ENCODE data around the gene KRTAP5-5. TPM values are rescaled to one million over a fixed set of nuclear protein-coding genes. Genes with fewer than 3 reads are reported as not detected.

KRTAP5-5 gene
- total and polyA plus RNA-seq, 2 experiments from 2014 or later = not detected

DNA sequence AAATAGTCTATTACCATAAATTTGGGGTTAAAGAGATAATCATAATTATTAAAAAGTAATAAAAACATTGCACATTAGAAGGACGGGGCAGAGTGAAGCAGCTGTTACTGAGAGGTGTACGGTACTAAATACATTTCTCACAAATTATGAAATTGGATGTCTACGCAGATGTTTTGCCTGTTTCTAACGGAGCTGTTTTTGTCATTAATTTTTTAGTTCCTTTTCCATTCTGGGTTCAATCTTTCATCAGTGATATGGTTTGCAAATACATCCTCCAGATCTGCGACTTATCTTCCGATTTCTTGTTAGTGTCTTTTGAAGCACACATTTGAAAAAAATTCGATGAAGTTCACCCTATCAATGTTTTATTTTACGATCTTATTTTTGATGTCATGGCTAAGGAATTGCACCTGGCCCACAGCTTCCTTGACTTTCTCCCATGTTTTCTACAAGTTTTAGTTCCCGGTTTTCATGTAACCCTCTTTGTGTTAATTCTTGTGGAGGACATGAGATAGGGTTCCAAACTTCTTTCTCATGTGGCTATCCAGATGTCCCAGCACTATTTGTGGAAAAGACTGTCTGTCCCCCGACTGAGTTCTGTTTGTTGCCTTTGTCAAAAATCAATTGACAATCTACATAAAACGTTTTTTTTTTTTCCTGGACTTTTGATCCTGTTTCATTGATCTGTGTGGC is 46.1 kb downstream of the KRTAP5-5 start:
- Mint-ChIP-seq H3K27ac (no peak overlapping the region), H3K27me3 (ENCODE audit: insufficient read depth, low read depth, poor library complexity) (peaks cover 4% of the 10 kb centered on the region), H3K36me3 (ENCODE audit: low read depth) (no peaks in the 10 kb centered on the region), H3K4me3 (no peak overlapping the region), H3K9me3 (no peaks in the 10 kb centered on the region), H3K4me1 (no peaks in the 10 kb centered on the region)
- TF ChIP-seq, protein P1, sequence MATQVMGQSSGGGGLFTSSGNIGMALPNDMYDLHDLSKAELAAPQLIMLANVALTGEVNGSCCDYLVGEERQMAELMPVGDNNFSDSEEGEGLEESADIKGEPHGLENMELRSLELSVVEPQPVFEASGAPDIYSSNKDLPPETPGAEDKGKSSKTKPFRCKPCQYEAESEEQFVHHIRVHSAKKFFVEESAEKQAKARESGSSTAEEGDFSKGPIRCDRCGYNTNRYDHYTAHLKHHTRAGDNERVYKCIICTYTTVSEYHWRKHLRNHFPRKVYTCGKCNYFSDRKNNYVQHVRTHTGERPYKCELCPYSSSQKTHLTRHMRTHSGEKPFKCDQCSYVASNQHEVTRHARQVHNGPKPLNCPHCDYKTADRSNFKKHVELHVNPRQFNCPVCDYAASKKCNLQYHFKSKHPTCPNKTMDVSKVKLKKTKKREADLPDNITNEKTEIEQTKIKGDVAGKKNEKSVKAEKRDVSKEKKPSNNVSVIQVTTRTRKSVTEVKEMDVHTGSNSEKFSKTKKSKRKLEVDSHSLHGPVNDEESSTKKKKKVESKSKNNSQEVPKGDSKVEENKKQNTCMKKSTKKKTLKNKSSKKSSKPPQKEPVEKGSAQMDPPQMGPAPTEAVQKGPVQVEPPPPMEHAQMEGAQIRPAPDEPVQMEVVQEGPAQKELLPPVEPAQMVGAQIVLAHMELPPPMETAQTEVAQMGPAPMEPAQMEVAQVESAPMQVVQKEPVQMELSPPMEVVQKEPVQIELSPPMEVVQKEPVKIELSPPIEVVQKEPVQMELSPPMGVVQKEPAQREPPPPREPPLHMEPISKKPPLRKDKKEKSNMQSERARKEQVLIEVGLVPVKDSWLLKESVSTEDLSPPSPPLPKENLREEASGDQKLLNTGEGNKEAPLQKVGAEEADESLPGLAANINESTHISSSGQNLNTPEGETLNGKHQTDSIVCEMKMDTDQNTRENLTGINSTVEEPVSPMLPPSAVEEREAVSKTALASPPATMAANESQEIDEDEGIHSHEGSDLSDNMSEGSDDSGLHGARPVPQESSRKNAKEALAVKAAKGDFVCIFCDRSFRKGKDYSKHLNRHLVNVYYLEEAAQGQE (IDR thresholded peaks at IDR 0.05; ENCODE audit: unreplicated experiment) = no peak
- no peak for TF ChIP-seq EZH2phosphoT487 (IDR thresholded peaks at IDR 0.05; ENCODE audit: unreplicated experiment)
- TF ChIP-seq, protein P2, sequence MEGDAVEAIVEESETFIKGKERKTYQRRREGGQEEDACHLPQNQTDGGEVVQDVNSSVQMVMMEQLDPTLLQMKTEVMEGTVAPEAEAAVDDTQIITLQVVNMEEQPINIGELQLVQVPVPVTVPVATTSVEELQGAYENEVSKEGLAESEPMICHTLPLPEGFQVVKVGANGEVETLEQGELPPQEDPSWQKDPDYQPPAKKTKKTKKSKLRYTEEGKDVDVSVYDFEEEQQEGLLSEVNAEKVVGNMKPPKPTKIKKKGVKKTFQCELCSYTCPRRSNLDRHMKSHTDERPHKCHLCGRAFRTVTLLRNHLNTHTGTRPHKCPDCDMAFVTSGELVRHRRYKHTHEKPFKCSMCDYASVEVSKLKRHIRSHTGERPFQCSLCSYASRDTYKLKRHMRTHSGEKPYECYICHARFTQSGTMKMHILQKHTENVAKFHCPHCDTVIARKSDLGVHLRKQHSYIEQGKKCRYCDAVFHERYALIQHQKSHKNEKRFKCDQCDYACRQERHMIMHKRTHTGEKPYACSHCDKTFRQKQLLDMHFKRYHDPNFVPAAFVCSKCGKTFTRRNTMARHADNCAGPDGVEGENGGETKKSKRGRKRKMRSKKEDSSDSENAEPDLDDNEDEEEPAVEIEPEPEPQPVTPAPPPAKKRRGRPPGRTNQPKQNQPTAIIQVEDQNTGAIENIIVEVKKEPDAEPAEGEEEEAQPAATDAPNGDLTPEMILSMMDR (conservative IDR thresholded peaks at IDR 0.05; ENCODE audit: low read depth in 2 of 2) = no peak
- TF ChIP-seq, protein P3, sequence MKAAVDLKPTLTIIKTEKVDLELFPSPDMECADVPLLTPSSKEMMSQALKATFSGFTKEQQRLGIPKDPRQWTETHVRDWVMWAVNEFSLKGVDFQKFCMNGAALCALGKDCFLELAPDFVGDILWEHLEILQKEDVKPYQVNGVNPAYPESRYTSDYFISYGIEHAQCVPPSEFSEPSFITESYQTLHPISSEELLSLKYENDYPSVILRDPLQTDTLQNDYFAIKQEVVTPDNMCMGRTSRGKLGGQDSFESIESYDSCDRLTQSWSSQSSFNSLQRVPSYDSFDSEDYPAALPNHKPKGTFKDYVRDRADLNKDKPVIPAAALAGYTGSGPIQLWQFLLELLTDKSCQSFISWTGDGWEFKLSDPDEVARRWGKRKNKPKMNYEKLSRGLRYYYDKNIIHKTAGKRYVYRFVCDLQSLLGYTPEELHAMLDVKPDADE (IDR thresholded peaks at IDR 0.05) = no peak
- no peak for TF ChIP-seq POLR2AphosphoS5 (IDR thresholded peaks at IDR 0.05; ENCODE audit: low read depth)
- no peak for TF ChIP-seq JUNB (IDR thresholded peaks at IDR 0.05; ENCODE audit: unreplicated experiment)
- no peaks in the 10 kb centered on the region for H3K79me2 ChIP-seq (replicated peaks; ENCODE audit: insufficient read depth)
- no peak overlapping the region for H3K27ac ChIP-seq (ENCODE audit: low read depth)
- no peak overlapping the region for H3K4me3 ChIP-seq
- no peak for ATAC-seq
- no peak overlapping the region for H3K4me2 ChIP-seq
- H3K4me1 ChIP-seq (ENCODE audit: insufficient read depth) = no peaks in the 10 kb centered on the region
- no peak overlapping the region for H2AFZ ChIP-seq
- no peaks in the 10 kb centered on the region for H3K9me2 ChIP-seq (ENCODE audit: insufficient read depth)
- no peaks in the 10 kb centered on the region for H3K36me3 ChIP-seq (ENCODE audit: insufficient read depth)
- H3F3A ChIP-seq (replicated peaks; ENCODE audit: low read depth) = no peaks in the 10 kb centered on the region
- no peaks in the 10 kb centered on the region for H4K20me1 ChIP-seq (replicated peaks; ENCODE audit: insufficient read depth)
- no peak for DNase-seq (ENCODE audit: low spot score)
- no peaks in the 10 kb centered on the region for H3K27me3 ChIP-seq (ENCODE audit: insufficient read depth)

DNA sequence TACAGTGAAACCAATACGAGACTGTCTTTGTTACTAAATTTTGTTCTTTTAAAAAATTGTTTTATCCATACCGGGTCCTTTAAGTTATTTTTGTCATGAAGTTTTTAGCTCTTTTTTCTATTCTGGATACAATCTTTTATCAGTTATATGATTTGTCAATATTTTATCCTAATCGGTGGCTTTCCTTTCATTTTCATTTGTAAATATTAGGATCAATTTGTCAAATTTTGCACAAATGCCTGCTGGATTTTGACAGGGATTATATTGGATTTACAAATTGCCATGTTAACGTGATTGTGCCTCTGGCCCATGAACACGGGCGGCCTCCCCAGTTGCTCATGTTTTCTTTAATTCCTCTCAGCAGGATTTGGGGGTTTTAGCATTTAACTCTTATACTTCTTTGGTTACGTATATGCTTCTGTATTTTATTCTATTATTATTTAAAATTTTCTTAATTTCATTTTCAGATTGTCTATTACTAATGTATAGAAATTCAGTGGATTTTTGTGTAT is 46.7 kb downstream of the KRTAP5-5 start:
- Histone ChIP-seq H3F3A (replicated peaks; ENCODE audit: low read depth) (no peaks in the 10 kb centered on the region), H3K4me3 (no peak overlapping the region), H3K4me1 (ENCODE audit: insufficient read depth) (no peaks in the 10 kb centered on the region), H3K9me2 (ENCODE audit: insufficient read depth) (no peaks in the 10 kb centered on the region), H3K36me3 (ENCODE audit: insufficient read depth) (no peaks in the 10 kb centered on the region), H3K4me2 (no peak overlapping the region), H3K27me3 (ENCODE audit: insufficient read depth) (no peaks in the 10 kb centered on the region), H3K27ac (ENCODE audit: low read depth) (no peak overlapping the region), H4K20me1 (replicated peaks; ENCODE audit: insufficient read depth) (no peaks in the 10 kb centered on the region), H2AFZ (no peak overlapping the region), H3K79me2 (replicated peaks; ENCODE audit: insufficient read depth) (no peaks in the 10 kb centered on the region)
- no peaks in the 10 kb centered on the region for H3K36me3 Mint-ChIP-seq (ENCODE audit: low read depth)
- H3K4me3 Mint-ChIP-seq = no peak overlapping the region
- no peak for DNase-seq (ENCODE audit: low spot score)
- H3K9me3 Mint-ChIP-seq = no peaks in the 10 kb centered on the region
- no peak overlapping the region for H3K27ac Mint-ChIP-seq
- no peaks in the 10 kb centered on the region for H3K4me1 Mint-ChIP-seq
- no peak for ATAC-seq
- H3K27me3 Mint-ChIP-seq (ENCODE audit: insufficient read depth, low read depth, poor library complexity) = peaks cover 4% of the 10 kb centered on the region
- TF ChIP-seq EZH2phosphoT487 (IDR thresholded peaks at IDR 0.05; ENCODE audit: unreplicated experiment) (no peak), NANOG (IDR thresholded peaks at IDR 0.05; ENCODE audit: borderline replicate concordance) (no peak), CREB1 (CRISPR knock-in tag; IDR thresholded peaks at IDR 0.05; ENCODE audit: low read depth) (no peak), EZH2 (IDR thresholded peaks at IDR 0.05; ENCODE audit: low read depth, unreplicated experiment) (no peak)
- TF ChIP-seq, protein P2 (conservative IDR thresholded peaks at IDR 0.05; ENCODE audit: low read depth in 2 of 2) = no peak
- TF ChIP-seq, protein P3 (IDR thresholded peaks at IDR 0.05) = no peak
